HG02938 (cell line): Measurements from ENCODE around the gene GBP3.
"Not testable (repeated sequence)": the region's sequence is repeated elsewhere in the genome, so short reads cannot be mapped to it uniquely, and the experiment has no call there.

ENCODE experiments used
- ATAC-seq: cut with Tn5 transposase; IDR thresholded peaks from one replicate; pipeline ENCODE4 v1.9.1; 2021; ENCODE audit warnings: mild to moderate bottlenecking, moderate library complexity; ENCODE audit not compliant: unreplicated experiment

Gene GBP3, protein sequence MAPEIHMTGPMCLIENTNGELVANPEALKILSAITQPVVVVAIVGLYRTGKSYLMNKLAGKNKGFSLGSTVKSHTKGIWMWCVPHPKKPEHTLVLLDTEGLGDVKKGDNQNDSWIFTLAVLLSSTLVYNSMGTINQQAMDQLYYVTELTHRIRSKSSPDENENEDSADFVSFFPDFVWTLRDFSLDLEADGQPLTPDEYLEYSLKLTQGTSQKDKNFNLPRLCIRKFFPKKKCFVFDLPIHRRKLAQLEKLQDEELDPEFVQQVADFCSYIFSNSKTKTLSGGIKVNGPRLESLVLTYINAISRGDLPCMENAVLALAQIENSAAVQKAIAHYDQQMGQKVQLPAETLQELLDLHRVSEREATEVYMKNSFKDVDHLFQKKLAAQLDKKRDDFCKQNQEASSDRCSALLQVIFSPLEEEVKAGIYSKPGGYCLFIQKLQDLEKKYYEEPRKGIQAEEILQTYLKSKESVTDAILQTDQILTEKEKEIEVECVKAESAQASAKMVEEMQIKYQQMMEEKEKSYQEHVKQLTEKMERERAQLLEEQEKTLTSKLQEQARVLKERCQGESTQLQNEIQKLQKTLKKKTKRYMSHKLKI

DNA sequence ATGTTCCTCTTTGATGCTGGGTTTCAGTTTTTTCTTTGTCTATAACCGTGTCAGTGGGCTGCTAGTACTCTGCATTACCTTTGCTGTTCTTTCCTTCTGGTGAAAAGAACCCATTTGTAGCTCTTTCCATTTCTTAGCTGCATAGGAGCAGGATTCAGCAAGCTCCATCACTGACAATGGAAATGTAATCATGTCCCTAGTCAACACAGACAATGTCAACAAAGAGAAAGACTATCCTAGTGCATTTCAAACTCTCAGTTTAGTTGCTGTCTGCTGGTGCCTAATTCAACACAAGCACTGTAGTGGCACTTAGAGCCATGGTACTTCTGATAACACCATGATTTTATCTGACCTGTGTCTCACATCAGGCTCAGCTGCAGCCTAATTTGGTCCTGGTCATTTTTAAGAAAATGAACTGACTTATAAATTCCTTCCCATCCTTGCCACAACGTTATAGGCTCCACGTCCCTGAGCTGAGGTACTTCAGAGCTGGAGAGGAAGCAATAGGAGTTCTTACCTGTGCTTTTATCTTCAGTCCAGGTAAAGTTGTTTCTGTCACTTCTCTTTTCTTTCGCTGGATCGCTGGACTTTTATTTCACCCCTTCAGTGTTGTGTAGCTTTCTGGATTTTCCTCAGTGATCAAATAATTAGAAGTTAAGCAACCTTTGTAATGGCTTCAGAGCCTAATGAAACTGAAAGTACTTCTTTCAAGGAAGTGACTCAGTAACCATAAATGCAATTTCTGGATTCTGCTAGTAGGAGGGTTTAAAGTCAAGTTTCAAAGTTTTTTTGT is at the start of gene GBP3:
Gene GBP3 (minus strand): TSS at position 700 of the 793 bp plus-strand sequence. CDS start 2,145 bp downstream, outside the sequence.
- peak; percentile 72 for ATAC-seq

DNA sequence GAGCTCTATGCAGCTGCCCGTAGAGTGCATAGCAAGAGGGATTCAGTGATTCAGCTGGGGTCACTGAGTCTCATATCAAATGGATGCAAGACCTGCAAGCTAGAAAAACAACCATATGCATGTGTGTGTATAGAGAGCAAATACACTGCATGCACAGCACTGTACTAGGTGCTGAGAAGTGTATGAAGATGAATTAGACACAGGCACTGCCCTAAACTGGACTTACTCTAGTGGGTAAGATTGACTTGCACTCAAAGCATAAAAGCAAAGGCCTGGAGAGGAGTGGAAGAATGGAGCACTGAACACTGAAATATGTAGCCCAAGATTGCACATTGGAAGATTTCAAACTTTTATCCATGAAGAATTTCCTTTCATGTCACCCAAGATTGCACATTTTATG is 47.8 kb upstream of the GBP3 start:
- ATAC-seq: no peak

DNA sequence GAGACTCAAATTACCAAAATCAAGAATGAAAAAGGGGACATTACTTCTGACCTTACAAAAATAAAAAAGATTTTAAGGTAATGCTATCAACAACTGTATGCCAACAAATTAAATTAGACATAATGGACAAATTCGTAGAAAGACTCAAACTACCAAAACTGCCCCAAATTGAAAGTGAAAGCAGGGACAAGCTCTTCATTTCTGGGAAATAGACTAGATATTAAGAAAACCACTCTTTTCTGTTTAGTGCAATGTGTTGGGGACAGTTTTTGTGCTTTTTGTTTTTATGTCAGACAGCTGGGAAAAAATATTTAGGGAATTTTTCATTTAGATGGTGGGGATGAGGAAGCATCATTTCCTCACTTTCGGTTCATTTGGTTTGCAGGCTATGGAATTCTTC is 47.3 kb upstream of the GBP3 start:
- no peak for ATAC-seq

DNA sequence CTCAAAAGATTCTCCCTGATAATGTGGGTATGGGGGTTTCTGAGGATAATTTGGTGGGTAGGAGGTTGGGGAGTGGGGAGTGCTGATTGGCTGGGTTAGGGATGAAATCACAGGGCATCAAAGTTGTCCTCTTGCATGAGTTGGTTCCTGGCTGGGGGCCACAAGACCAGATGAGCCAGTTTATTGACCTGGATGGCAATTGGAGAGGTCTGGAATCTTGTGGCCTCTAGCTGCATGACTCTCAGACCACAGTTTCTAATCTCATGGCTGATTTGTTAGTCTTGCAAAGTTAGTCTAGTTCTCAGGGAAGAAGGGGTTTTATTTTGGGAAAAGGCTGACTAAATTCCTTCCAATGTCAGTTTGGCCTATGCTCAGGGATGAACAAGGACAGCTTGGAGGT is 45.6 kb upstream of the GBP3 start:
- ATAC-seq: no peak

DNA sequence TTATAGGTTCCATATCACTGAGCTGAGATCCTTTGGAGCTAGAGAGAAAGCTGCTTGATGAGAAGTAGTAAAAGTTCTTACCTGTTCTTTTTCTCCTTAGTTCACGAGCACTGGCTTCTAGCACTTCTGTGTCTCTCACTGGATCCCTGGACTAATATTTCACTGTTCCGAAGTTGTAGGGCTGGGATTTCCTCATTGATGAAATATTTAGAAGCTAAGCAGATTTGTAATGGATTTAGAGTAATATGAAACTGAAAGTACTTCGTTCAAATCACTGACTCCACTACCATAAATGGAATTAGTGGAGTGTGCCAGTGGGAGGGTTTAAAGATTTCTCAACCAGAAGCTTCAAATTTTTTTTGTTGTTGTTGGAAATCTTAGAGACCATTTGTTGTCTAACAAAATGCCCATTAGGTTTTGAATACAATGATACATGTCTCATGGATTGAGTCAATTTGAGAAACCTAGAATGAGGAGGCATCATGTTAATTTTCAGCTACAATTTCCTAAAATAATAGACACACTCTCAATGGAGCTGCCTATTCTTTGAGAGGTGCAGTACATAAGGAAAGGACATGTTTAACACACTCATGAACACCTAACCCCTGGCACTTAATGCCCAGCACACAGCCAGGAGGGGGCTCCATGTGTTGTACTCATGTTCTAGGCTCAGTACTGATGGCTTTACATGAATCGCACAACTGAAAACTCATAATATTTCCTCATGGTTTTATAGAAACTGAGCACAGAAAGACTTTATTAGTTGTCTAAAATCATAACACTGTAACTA is 42.6 kb upstream of the GBP3 start, which contains the start of gene GBP1:
Gene GBP1 (minus strand): TSS at position 130 of the 790 bp plus-strand sequence. CDS start 1,974 bp downstream, outside the sequence.
- peak; percentile 57 for ATAC-seq

DNA sequence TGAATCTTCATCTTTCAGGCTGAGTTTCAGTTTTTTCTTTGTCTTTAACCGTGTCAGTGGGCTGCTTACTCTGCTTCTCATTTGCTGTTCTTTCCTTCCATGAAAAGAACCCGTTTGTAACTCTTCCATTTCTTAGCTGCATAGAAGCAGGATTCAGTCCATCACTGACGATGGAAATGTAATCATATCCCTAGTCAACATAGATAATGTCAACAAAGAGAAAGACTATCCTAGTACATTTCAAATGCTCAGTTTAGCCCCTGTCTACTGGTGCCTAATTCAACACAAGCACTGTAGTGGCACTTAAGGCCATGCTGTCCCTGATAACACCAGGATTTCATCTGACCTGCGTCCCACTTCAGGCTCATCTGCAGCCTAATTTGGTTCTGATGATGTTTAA is 42.0 kb upstream of the GBP3 start:
- peak; percentile 36 for ATAC-seq

DNA sequence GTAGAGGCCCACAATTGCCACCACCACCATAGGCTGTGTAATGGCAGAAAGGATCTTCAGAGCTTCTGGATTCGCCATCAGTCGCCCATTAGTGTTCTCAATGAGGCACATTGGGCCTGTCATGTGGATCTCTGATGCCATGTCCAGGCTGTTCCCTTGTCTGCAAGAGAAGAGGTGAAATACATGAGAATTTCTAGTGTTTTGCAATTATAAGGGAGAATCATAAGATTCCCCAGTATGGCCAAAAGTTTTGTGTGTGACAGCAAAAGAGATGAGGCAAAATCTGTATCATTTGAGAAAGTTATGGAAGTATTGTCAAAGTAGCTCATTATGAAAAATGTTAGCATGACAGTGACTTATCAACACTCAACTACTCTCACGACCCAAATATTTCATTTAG is 40.4 kb upstream of the GBP3 start:
- no peak for ATAC-seq

DNA sequence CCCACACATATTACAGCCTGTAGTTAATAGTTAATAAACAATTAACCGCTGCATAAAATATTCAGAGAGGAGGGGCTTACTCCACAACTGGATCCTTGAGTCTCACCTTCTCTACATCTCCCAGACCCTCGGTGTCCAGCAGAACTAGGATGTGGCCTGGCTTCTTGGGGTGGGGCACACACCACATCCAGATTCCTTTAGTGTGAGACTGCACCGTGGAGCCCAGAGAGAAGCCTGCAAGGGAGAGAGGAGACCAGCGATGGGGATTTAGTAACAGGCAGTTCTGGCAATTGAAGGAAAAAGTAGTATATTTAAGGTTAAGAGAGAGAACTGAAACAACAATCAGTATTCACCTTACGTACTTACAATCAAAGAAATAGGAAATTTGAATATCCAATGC is 37.4 kb upstream of the GBP3 start:
- ATAC-seq: no peak

DNA sequence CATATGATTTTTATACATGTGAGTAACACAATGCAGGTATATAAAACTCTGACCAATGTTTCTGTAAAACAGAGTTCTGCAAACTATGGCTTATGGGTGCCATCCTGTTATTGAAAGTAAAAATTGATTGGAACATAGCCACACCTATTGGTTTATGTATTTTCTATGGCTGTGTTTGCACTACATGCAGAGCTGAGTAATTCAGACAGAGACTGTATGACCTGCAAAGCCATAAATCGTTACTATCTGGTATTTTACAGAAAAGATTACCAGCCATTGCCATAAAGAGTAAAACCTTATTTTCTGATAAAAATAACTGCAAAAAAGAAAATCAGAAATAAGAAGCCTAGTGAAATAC is 29.3 kb upstream of the GBP3 start:
- ATAC-seq: no peak

DNA sequence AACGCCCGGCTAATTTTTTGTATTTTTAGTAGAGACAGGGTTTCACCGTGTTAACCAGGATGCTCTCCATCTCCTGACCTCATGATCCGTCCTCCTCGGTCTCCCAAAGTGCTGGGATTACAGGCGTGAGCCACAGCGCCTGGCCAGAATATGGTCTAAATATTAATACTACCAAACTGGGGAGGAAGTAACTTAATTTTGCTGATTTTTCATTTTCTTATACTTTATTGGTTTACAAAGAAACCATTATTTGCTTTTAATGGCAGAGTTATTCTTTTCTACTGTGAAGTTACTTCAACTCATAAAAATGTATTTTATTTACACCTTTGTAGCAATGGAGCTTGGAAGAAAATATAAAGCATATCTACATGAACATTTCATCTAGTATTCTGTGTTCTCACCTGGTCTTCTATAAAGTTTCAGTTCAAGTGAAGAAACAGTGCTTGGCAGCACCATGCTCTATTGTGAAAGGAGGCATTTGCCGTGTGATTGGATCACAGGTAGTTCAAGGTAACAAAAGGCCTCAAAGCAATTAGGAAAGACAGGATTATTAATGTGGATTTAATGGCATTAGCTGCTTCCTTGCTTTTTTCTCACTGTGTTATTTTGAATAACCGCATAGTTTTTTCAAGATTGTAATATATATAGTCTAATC is 28.8 kb upstream of the GBP3 start:
- ATAC-seq: no peak

DNA sequence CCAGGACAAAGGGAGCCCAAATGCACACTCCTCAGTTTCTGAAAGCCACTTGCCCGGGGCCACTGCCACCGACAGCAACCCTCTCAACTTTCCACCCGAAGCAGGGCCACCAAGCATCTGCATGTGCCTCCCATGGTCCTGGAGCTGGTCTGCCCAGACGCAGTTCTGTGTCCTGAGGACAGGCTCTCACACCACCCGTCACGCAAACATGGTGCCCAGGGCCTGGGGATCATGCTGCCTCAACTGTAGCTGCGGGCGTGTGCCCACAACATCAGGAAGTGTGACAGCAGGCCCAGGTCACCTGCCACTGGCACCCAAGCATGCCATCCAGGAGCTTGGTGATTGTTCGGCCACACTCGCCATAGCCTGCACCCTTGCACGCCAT is 28.0 kb upstream of the GBP3 start:
- ATAC-seq: no peak

DNA sequence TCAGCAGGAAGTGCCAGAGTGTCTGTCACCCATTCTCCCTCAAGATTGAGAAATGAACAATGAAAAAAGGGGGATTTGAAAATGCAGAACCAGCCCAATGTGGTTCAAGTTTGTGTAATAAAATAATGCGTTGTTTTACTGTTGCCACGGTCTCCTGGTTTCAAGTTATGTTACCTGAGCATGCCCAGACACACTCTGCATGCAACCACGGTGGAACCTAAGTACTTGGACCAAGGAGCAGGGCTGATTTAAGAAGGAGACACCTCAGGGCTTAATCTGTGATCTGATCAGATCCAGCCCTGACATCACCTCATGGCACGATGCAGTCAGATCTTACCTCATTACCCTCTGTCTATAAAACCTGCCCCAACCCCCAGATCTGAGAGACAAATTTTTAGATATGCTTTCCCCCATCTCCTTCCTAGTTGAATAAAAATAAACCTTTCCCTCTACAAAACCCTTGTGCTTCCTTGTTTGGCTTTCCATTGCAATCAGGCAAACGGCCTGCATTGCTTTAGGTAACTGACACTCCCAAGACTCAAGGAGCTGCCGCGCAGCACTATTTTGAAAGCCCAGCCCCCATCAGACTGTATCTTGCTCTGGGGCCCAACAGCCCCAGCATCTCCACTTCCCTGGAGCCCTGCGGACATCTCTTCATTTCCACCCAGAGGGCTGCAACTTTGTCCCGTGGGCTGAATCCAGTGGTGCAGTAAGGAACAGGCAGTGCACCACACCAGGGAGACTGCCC is 27.4 kb upstream of the GBP3 start:
- not testable (repeated sequence) for ATAC-seq

DNA sequence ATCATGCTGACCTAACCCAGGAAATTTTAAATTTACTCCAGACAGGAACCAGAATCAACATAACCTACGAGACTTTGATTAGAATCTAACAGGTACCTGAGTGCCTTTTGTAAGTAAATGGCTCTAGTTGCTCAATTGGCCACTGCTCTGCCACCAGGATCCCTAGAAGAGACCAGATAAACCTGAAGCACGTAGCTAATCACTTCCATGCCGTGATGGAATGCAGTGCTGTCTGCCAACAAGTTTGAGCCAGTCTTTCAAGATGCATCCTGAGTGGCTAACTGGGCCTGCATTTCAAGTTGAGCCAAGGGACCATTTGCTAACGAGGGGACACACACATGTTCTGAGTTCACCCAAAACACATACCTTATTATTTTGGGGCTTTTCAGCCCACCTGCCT is 26.5 kb upstream of the GBP3 start:
- not testable (repeated sequence) for ATAC-seq

DNA sequence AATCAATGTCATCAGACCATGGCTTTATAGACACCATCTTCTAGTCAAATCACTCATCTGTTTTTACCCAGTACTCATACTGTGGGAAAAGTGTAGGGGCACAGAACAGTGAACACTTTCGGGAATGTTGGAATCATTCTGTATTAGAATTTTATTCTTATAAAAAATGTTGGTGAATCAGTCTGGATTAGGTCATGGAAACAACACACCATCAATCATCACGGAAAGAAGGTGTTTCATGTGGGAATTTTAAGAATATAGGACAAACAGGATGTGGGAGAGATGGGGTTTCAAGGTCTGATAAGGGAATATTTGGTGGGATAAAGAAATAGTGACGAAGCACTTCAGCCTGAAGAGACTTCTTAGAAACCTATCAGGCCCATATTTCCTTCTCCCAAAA is 25.1 kb upstream of the GBP3 start:
- no peak for ATAC-seq

DNA sequence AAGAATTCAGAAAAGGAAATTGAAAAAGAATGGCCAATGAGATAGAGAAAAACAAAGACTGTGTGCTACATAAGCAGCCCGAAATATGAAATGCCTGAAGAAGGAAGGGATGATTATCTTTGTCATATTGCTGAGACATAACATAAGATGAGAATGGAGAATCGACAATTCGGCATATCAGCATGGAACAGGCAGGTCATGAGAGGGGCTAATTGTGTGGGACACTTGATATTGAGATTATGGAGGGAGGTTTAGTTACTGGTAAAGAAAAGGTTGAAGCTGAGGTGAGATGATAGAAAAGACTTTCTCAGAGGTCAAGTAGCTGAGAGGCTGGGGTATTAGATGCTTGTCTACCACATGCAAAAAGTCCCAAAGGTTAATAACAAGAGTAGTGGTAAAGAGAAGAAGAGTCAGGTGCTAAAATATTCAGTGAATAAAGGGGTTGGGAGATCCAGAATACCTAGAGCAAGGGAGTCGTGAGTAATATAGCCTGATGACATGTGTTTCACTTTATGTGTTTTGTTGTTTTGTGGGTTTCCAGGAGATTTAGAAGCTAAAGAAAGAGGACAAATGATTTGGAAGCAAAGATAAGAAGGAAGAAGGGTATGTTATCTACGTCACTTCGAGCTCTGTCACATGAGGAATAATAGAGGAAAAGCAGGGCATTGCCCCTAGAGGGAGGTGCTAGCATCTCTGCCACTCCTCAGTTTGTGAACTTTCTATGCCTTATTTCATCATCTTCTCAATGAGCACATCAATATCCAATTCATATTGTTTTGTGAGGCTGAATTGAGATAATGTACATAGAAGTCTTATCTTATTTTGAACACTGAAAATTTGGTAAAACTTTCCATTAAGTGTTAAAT is 23.9 kb upstream of the GBP3 start:
- peak; percentile 48 for ATAC-seq

DNA sequence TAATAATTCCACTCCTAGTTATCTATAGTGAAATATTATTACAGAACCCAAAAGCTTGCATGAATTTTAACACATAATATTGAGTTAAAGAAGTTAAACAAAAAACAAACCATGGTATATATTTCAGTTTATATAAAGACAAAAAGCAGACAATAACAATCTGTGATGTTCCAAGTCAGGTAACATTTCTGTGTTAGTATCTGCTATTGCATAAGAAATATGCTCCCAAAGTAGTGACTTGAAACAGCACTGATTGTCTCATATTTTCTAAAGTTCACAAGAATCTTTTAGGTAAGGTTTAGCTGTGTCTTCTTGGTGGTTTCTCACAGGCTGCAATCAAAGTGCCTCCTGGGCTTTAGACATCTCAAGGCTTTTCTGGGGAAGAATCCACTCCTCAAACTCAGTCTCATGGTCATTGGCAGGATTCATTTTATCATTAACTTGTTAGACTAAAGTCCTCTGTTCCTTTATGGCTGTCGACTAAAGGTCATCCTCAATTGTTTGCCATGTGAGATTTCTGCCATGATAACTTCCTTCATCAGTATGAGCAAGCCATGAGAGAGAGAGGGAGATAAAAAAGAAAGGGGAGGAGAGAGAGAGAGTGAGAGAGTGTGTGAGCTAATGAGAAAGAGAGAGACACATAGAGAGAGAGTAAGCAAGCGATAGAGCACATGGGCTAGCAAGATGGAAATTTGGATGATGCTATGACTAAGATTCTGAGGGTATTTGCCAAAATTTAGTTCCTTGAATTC is 22.5 kb upstream of the GBP3 start:
- no peak for ATAC-seq

DNA sequence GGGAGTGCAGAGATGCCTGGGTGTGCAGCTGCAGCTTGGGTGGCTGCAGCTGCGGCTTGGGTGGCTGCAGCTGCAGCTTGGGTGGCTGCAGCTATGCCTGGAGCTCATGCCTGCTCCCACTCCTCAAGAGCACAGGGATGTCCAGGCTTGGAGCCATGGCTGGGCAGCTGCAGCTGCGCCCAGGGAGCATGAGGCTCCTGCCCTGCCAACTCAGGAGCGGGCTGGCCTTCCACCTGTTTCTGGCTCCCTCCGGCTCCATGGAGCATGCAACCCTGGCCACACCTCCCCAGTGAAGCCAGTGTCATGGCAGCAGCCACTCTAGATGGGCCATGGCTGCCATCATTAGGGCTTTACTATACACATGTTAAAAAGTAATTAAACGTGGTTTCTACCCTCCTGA is 21.3 kb upstream of the GBP3 start:
- no peak for ATAC-seq

DNA sequence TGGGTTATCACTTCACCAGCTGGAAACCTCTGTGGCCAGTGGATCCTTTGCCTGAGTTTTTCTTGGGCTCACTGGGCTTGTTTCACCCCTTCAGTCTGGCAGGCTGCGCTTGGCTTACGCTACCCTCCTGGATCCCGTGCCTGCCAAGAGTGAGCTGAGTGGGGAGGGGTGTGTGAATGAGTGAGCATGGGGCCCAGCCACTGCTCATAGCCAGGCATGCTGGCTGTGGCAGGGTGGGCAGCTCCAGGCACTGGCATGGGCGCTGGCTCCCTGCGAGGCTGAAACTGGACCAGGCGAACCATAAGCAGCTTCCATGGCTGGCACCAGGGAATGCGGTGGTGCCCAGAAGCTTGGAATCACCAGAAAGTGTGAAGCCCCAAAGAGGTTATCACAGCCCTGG is 19.8 kb upstream of the GBP3 start:
- ATAC-seq: no peak
